Measurements from ENCODE around the gene G6PD.
A peak's percentile ranks its signal among the peaks of the same experiment; 100 is the strongest.

G6PD gene

DNA sequence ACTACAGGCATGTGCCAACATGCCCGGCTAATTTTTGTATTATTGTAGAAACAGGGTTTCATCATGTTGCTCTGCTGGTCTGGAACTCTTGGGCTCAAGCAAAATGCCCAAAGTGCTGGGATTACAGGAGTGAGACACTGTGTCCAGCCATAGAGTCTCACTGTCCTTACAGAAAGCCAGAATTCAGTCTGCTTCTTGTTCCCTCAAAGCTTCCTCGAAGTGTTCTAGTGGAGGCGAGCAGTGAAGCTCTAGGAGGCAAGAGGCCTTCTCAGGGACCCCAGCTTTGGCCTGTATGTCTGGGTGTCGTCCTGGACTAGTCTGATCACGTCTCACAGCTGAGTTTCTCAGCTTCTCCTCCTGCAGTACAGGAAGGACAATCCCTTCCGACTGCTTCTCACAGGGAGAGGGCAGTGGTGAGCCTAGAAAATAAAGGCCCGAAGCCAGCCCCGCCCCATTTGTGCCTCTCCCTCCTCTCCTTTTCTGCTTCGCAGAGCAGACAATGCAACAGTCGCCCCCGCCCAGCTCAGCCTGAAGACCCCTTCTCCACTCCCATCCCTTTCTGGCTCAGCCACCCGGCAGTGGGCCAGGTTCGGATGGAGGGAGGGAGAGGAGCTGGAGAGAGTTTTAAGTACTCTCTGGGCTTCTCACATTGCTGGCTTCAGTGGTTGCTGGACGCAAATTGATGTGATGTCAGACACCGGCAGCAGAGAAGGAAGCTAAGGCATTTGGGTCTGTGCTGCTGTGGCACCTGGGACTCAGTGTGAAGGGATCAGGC is 19.6 kb downstream of the G6PD start:
- peak overlapping the region; percentile 33; the same call in 1 of the 2 replicates for H3K27ac ChIP-seq (replicated peaks)
- H3K4me3 ChIP-seq (replicated peaks; ENCODE audit: insufficient read depth, low read length) = peak overlapping the region; percentile 10; the same call in 1 of the 2 replicates
- TF ChIP-seq, protein P1, sequence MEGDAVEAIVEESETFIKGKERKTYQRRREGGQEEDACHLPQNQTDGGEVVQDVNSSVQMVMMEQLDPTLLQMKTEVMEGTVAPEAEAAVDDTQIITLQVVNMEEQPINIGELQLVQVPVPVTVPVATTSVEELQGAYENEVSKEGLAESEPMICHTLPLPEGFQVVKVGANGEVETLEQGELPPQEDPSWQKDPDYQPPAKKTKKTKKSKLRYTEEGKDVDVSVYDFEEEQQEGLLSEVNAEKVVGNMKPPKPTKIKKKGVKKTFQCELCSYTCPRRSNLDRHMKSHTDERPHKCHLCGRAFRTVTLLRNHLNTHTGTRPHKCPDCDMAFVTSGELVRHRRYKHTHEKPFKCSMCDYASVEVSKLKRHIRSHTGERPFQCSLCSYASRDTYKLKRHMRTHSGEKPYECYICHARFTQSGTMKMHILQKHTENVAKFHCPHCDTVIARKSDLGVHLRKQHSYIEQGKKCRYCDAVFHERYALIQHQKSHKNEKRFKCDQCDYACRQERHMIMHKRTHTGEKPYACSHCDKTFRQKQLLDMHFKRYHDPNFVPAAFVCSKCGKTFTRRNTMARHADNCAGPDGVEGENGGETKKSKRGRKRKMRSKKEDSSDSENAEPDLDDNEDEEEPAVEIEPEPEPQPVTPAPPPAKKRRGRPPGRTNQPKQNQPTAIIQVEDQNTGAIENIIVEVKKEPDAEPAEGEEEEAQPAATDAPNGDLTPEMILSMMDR (IDR thresholded peaks at IDR 0.05; ENCODE audit: insufficient read depth, low read length) = peak; percentile 36
- TF ChIP-seq POLR2AphosphoS5 (IDR thresholded peaks at IDR 0.05; ENCODE audit: low read depth) = no peak
- DNase-seq (ENCODE audit: low read depth in 1 of 2, low spot score in 1 of 2) = peak in 1 of 2 experiments; percentile 83
- H3K27me3 ChIP-seq (ENCODE audit: insufficient read depth, poor library complexity, severe bottlenecking) = no peaks in the 10 kb centered on the region

DNA sequence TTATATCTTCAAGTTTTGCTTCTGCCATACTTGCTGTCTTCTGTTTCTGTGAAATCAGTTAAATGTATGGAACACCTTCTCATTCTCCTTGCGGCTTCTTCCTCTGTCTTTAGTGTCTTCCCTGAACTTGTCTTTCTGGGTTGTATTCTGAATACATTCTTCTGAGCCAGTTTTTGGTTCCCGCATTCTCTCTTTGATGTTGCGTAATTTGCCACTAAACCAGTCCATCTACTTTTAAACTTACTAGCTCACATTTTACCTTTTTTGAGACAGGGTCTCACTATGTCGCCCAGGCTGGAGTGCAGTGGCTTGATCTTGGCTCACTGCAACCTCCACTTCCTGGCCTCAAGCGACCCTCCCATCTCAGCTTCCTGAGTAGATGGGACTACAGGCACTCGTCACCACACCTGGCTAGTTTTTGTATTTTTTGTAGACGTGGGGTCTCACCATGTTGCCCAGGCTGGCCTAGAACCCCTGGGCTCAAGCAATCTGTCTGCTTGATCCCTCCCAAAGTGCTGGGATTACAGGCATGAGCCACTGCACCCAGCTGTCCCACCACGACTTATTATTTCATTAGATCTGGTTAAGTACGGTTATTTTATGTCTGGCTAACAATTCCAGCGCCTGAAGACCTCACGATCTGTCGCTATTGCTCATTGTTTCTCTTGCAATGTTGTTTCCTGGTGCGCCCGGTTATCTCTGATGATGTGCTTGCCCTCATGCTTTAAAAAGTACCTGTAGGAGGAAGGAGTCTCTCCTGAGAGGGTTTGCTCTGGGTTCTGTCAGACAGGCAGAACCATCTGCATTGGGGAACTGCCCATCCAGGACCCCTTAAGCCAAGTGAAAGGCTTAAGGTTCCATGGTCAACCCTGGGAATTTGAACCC is 20.8 kb downstream of the G6PD start:
- no peak overlapping the region for H3K27ac ChIP-seq (replicated peaks)
- H3K27me3 ChIP-seq (ENCODE audit: insufficient read depth, poor library complexity, severe bottlenecking) = no peaks in the 10 kb centered on the region
- H3K4me3 ChIP-seq (replicated peaks; ENCODE audit: insufficient read depth, low read length) = no peak overlapping the region
- DNase-seq (ENCODE audit: low read depth in 1 of 2, low spot score in 1 of 2) = no peak
- TF ChIP-seq SPI1 (IDR thresholded peaks at IDR 0.05; ENCODE audit: borderline replicate concordance, low read depth) (no peak), POLR2AphosphoS5 (IDR thresholded peaks at IDR 0.05; ENCODE audit: low read depth) (no peak), GABPA (IDR thresholded peaks at IDR 0.05; ENCODE audit: low read depth) (no peak), REST (IDR thresholded peaks at IDR 0.05; ENCODE audit: insufficient replicate concordance, low read depth) (no peak)
- TF ChIP-seq, protein P1 (IDR thresholded peaks at IDR 0.05; ENCODE audit: insufficient read depth, low read length) = no peak

DNA sequence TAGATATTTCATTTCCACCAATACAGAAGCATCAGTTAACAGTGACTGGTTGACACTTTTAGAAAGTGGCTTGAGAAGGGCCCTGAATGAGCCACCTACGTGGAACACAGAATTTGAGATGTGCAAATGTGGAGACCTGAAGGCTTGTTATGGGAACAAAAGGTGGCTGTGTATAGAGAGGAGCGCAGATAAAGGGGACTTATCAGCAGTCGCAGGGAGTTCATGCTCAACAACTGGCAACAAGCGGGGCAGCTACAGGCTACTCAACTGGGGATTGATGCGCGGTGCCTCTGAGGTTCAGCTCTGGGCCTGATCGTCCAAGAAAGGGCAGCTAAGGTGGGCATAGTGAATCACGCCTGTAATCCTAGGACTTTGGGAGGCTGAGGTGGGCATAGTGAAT is 27.3 kb downstream of the G6PD start:
- TF ChIP-seq, protein P1 (IDR thresholded peaks at IDR 0.05; ENCODE audit: insufficient read depth, low read length) = no peak
- TF ChIP-seq SPI1 (IDR thresholded peaks at IDR 0.05; ENCODE audit: borderline replicate concordance, low read depth) (no peak), GABPA (IDR thresholded peaks at IDR 0.05; ENCODE audit: low read depth) (no peak), REST (IDR thresholded peaks at IDR 0.05; ENCODE audit: insufficient replicate concordance, low read depth) (no peak), POLR2AphosphoS5 (IDR thresholded peaks at IDR 0.05; ENCODE audit: low read depth) (no peak)
- Histone ChIP-seq H3K4me3 (replicated peaks; ENCODE audit: insufficient read depth, low read length) (no peak overlapping the region), H3K27ac (replicated peaks) (no peak overlapping the region), H3K27me3 (ENCODE audit: insufficient read depth, poor library complexity, severe bottlenecking) (no peaks in the 10 kb centered on the region)
- DNase-seq (ENCODE audit: low read depth in 1 of 2, low spot score in 1 of 2) = no peak

Data from HL-60 (cell line).